GM18909 (cell line): Measurements from ENCODE around the gene SEMA5A.
A peak's percentile ranks its signal among the peaks of the same experiment; 100 is the strongest.

ENCODE experiments used
- ATAC-seq: cut with Tn5 transposase; IDR thresholded peaks from one replicate; pipeline ENCODE4 v1.9.1; 2021; ENCODE audit warnings: mild to moderate bottlenecking; ENCODE audit not compliant: unreplicated experiment, poor library complexity

Gene SEMA5A

DNA sequence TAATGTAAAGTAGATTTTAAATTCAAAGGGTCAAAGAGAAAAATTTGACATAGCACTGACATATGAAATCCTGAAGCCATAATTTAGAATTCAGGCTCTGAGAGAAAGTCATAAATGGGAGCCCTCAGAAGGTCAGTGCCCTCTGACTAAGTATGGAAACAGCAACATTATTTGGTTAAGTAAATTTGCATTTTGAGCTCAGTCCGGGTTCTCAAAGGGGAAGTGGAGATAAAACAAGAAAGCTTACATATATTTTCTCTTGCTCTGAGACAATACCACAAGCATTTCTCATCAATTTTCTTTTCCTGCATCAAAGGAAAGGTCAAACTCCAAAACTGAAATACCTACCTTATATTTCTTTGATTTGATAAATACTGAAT, 348.0 kb downstream of the SEMA5A start:
- peak; percentile 99 for ATAC-seq

DNA sequence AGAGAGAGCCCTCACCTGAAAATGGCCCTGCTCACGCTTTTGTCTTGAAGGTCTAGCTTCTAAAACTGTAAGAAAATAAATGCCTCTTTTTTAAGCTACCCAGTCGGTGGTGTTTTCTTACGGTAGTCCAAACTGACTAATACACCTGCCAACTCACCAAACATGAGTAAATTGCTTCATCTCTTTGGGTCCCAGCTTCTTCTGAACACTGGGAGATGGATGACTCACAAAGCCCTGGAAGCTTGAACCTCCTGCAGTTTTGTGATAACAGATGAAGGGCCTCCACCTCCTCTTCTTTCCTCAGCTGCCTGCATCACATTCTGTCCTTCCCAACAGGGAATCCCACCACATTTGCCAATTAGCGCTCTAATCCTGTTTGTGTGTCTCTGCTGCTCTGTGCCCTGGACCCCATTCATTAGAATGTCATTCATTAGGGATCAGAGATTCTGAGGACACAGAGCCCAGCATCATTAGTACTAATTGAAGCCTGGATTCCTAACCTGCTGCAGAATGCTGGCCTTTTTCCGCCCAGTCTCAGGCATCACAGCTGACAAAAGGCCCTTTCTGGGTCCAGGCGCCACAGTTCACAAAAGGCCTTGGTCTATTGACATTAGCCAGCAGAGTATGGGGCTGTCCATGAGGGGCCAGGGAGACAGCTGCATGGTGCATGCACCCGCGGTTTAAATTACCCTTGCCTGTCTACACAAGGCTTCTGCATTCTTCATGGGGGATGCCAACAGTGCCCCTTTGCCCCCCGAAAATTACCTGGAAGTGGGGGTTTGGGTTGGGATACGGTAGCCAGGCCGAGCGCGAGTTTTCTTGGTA, 349.3 kb downstream of the SEMA5A start:
- no peak for ATAC-seq

DNA sequence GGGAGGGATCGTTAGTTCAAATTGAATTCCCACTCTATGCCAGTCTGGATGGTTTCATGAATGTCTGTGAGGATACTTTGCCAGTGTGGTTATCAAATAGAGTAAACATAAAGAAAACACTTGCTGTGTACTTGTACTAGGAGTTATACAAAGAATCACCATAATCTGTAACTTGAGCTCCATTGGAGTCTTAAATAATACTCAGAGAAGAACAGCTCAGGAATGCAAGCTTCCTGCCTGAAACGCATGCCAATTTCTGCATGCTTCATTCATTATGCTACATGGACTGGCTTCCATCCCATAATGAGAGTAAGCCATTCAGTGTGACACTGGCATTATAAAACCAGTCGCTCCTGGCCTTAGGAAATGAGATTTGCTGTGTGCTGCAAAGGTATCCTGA, 351.4 kb downstream of the SEMA5A start:
- ATAC-seq = no peak

DNA sequence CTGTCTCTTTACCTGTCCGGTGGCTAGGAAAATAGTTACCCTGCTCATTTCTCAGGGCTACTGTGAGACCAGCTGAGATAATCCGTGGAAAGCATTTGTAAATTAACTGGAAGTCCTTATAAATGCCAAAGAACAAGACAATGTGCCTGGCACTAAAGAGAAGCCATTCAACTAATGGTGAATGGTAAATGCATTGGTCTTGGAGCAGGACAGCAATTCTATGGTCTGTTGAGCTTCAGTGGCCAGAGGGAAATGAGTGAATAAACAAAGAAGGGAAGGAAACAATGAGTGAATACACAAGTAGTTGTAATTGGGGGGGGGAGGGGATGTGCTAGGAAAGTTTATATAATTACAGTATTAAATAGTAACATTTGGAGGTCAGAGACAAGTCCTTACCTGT, 353.6 kb downstream of the SEMA5A start:
- ATAC-seq = no peak

DNA sequence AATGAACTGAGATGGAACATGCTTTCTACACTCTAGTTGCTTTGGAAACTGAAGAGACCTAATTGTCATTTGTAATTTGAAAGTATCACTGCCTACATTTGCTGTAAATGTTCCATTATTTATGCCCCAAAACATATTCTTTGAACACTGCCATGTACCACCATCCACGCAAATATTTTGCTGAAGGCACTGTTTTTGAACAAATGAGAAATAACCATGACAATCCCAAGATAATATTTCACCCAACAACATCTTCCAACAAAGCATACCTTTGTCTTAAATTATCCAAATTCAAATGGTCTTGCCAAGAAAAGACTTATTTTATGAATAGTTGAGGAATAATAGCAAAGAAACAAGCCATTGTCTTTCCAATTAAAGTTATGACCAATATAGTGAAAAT, 356.2 kb downstream of the SEMA5A start:
- ATAC-seq = no peak

DNA sequence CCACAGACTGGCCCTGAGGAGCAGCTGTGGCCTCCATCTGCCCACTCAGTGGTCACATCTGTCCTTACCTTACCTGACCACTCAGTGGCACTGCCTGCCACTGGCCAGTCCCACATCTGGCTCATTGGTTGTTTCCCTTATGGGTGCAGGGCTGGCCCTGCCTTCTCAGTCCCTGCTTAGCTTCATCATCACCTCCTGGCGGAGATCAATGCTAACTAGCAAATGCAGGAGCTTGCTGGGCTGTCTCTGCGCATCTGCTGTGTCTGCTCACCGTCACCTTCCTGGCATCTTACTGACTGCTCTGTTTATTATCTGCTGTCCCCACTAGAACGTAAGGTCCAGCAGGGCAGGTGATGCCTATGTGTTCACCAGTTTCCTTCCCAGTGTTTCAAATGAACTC, 356.9 kb downstream of the SEMA5A start:
- ATAC-seq = no peak

DNA sequence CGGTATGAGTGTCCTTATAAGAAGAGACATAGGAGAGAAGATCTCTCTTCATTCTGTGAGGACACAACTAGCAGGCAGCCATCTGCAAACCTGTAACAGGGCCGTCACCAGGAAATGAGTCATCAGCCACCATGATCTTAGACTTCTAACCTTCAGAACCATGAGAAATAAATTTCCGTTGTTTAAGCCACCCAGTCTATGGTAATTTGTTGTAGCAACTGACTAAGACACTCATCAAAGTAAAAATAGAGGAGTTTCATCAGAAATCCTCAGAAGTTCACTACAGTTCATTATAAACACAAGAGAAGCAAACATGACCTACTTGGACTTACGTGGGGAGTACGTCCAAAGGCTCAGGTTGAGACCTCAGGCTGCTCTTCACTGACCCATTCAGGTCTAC, 357.7 kb downstream of the SEMA5A start:
- ATAC-seq = no peak

DNA sequence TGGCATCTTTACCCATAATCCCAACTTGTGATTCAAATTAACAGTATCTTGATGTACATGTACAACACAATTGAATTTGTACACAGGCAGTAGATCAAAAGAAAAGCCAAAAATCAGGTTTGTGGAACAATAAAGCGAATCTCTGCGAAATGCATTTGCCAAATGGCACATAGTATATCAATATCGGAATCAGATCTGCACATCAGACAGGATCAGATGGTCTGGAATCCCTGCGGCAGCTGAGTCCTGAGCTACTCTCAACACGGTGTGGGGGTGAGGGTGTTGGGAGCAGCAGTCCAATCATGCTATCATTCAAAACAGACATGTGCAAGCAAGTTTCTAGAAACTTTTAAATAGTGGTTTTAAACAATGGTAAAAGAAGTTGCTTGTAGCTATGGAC, 358.3 kb downstream of the SEMA5A start:
- no peak for ATAC-seq

DNA sequence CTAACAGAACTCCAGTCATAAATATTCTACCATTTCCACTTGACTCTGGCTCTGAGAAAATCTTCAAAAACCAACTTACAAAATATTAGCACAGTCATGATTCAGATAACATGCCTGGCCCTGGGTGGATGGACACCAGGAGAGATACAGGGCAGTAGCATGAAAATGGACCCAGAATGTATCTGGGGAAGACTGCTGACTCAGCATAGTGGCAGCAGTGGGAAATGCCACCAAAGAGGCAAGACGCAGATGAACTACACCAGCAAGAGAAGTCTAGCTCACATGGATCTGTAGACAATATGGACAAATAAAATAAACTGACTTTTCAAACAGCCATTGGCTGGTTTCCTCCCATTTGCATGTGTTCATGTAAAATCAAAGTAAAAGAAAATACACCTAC, 359.8 kb downstream of the SEMA5A start:
- no peak for ATAC-seq

DNA sequence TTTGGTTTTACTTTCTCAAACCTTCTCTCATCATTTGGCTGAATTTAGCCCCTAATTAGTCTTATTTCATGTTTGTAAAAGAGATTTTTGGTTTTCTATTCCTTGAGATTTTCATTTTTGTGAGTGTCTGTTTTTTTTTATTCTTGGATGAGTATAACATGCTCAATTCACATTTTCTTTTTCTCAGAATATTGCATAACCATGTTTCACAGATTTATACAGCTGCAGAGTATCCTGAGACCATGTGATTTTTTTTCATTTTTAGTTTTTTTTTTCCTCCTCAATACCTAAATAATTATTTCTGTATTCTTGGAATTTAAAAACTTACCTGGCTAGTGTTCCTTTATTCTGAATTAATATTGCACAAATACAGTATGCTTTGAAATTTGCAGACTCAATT, 361.9 kb downstream of the SEMA5A start:
- no peak for ATAC-seq

DNA sequence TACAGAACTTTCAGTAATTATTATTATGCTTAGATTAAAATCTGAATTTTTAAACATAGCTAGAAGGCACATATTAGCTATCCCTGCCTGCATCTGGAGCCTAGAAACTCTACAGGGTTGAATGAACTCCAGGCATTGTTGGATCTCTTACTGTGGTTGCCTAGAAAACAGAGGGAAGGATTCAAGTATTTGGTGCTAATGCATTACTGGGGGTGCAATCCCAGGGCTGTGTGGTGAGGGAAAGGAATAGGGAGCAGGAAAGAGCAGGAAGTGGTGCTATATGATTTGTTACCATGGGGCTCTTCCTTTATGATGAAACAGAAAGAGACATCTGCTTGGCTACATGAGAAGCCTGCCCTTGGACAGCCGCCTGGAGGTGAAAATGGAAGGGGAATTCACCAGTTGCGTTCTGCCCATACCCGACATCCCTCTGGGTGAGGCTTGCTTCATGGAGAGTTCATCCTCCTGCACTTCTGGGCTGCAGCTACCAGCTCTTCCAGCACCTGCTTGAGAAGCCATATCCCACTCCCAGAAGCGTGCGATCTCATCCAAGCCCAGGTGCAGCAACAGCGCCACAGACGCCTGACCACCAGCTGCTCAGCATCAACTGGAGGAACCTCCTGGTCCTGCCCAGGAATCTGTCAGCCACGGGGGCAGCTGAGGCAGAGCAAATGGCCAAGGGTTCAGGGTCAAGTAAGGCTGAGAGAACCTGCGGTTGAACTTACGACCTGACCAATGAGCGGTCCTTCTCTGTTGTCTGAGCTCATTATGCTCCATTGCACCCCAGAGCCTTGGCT, 362.8 kb downstream of the SEMA5A start:
- no peak for ATAC-seq

DNA sequence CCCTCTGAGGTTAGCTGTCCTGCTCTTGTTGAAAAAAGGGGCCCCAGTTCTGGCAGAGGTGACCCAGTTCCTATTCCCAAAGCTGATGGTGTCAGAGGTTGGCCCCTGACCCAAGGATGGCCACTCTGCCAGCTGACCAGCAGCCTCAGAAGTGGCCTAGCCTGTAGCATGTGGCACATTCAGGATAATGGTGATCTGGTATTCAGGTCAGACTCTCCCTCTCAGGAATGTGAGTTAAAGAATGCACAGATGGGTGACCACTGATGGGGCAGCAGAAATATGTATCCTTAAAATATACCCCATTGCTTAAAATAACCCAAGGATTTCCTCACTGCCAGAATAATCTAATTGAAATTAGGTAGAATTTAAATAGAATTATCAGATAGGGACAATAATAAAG, 369.2 kb downstream of the SEMA5A start:
- no peak for ATAC-seq

DNA sequence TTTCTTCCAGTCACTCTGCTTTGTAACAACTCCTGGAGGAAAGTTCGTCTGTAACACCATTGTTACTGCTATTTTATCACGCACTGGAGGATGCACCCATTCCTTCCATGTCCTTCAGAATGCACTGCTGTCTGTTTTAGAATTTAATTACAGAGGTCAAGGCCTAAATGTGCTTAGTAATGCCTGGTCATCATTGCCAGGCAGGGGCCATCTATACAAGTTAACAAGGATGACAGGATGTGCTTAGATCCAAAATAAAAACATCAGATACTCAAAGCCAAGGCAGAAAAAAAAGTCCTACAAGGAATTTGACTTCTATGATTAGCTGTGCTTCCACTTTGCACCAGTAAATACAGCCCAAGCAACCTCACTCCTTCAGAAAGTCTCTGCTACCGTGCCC, 371.4 kb downstream of the SEMA5A start:
- ATAC-seq = no peak

DNA sequence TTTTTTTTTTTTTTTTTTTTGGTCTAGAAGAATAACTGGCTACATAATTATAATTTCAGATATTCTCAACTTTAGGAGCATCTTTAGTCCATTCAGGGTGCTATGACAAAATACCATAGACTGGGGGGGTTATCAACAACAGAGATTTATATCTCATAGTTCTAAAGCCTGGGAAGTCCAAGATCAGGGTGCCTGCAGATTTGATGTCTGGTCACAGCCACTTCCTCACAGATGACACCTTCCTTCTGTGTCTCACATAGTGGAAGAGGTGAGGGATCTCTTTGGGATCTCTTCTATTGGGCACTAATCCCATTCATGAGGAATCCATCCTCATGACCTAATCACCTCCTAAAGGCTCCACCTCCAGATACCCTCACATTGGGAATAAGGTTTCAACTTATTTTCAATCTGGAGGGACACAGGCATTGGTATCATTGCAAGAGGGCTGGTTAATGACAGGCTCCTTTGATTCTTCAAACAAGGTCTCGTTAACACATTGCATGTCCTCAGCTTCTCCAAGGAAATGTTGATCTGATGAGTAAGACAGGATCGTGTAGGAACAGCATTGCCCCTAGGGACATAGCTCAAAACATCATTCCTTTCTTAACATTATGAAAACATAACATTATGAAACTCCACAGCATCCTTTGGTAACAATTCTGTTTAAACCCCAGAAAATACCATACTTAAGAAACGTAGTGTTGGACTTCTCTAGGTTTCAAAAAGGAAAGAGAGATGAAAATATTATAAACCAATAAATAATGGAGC, 372.4 kb downstream of the SEMA5A start:
- no peak for ATAC-seq

DNA sequence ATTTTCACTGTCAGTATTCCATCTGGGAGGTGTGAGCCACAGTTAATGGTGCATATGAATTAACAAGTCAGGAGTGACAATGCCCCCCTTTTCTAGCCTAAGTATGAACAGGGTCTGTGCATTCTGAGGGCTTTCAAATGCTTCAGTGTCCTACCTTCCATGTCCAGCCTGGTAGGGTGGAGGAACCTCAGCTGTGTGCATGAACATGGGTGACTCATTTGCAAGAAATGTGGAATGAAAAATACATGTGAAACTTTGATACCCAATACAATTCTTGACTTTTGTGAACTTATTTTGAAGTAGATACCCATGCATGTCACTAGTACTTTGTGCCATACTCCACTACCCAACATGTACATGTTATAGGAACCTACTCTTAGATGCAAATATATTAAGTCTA, 375.8 kb downstream of the SEMA5A start:
- ATAC-seq = no peak

DNA sequence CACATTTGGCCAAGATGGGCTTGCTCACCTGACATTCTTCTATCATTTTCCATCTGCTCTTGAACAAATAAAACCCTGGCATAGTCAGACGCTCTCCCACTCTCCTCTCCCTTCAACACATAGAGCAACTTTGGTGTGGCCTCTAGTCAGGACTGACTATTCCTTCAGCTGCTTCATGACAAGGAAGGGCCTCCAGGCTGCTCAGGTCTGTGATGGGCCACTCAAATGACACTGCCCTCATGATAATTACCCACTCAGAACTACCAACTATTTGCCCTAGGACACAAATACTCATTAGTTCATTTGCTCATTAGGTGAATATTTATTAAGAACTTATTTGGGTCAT, 376.3 kb downstream of the SEMA5A start:
- no peak for ATAC-seq

DNA sequence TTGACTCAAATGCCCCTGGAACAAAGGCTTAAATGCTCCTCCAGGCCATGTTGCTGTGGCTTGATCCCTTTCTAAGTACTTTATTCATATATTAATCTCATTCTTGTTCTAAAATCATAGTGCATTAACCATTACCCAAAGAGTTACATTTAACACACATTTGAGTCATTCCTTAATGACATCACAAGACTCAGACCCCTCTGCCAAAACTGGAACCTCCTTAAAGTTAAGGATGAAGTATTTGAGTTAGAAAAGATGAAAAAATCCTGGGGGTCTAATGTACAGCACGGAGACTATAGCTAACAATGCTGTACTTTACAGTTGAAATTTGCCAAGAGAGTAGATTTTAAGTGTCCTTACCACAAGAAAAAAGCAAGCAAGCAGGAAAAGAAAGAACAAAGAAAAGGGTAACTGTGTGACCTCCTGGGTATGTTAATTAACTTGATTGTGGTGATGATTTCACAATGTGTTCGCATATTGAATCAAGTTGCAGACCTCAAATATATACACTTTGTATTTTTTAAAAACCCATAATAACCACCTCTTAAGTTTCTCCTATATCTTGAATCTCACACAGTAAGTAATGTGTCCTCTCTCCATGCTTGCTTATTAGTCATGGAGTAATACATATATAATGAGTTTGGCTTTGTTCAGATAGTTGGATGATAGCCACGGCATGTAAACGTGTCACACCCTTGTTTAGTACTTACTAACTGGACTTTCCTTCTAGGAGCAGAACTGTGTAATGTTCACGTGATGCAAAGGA, 376.9 kb downstream of the SEMA5A start:
- no peak for ATAC-seq

DNA sequence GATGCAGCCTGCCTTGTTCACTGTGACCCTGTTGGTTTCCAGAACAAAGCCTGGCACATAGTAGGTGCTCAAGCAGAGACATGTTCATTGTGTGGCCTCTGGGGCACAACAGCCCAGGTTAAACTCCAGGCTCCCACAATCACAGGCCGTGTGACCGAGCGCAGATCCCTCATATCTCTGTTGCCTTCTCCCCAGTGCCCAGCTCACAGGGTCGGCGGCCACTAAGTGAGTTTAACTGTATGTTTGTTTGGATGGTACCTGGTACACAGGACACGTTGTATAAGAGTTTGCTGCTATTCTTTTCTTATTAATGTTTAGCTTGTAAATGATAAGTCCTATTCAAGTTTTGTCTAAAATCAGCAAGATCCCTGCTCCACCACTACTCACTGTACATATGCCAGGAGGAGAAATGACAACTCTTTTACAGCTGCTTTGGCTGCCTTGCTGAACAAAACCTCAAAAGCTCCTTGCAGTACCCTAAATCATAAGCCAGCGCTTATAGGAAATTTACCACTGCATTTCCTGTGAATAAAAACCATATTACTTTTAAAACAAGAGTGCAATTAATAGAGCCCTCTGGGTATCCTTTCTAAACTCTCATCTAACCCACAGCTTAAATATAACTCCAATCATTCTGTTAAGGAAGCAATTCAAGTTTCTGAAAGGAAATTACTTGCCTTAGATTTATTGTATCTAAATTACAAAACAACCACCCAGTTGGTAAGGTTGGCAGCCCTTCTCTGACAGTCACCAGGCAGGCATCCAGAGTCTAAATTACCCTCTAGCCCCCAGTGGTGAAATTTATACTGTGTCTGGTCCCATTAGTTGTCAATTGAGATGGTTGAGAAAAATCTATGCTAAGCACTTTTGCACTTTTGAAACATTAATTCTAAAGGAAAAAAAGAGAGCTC, 379.4 kb downstream of the SEMA5A start:
- no peak for ATAC-seq

DNA sequence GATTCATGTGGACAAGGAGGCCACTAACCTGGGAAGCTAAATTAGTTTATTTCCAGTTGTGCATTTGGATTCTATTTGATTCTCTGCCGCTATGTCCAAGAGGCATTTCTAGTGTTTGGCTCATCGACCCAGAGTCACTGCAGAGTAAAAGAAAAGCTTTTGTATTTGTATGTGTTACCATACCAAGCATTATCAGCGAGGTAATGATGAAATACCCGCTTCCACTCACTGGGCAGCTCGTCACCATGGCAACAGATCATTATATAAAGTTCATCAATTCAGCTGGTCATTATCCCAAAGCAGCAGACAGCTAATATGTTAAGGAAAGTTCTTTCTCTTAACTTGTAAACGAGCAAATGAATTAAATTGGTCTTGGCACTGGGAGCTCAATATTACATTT, 380.3 kb downstream of the SEMA5A start:
- ATAC-seq = no peak
